HG02970 (cell line): ENCODE results near the gene RGPD6.
A peak's percentile ranks its signal among the peaks of the same experiment; 100 is the strongest.
"Not testable (repeated sequence)": the region's sequence is repeated elsewhere in the genome, so short reads cannot be mapped to it uniquely, and the experiment has no call there.

Source experiments
- ATAC-seq: cut with Tn5 transposase; IDR thresholded peaks from one replicate; pipeline ENCODE4 v1.9.1; 2021; ENCODE audit warnings: mild to moderate bottlenecking, moderate library complexity, moderate number of reproducible peaks; ENCODE audit not compliant: unreplicated experiment, low FRiP score

The RGPD6 gene

GRCh38 chr2:110482697-110483096 lies 94.3 kb downstream of the RGPD6 start:
- ATAC-seq = not testable (repeated sequence)

GRCh38 chr2:110481200-110481599 lies 95.8 kb downstream of the RGPD6 start:
- ATAC-seq = not testable (repeated sequence)

- not testable (repeated sequence) for ATAC-seq
Observed at GRCh38 chr2:110480084-110480483, 96.9 kb downstream of the RGPD6 start.

- not testable (repeated sequence) for ATAC-seq
Observed at GRCh38 chr2:110477370-110477769, 99.7 kb downstream of the RGPD6 start.

GRCh38 chr2:110476952-110477351 lies 100.1 kb downstream of the RGPD6 start:
- not testable (repeated sequence) for ATAC-seq

GRCh38 chr2:110475627-110476359 lies 101.2 kb downstream of the RGPD6 start:
- not testable (repeated sequence) for ATAC-seq

GRCh38 chr2:110474898-110475297 lies 102.1 kb downstream of the RGPD6 start:
- peak; percentile 82 for ATAC-seq

- not testable (repeated sequence) for ATAC-seq
Observed at GRCh38 chr2:110473059-110473358, 104.0 kb downstream of the RGPD6 start.

GRCh38 chr2:110472171-110473058 lies 104.6 kb downstream of the RGPD6 start, which contains the start of gene LIMS4:
Gene LIMS4, minus strand, starts transcription at chr2:110472816. Its CDS starts 38 bp downstream, at chr2:110472778.
- ATAC-seq = not testable (repeated sequence)

- ATAC-seq = not testable (repeated sequence)
Observed at GRCh38 chr2:110468921-110469320, 108.1 kb downstream of the RGPD6 start.

GRCh38 chr2:110465312-110465711 lies 111.7 kb downstream of the RGPD6 start:
- ATAC-seq = not testable (repeated sequence)
